RWPE1 (cell line): ENCODE measurements around the gene NINJ2.

Experiments used
- CTCF ChIA-PET: fragments of 350-600 bp; sonication (Branson Sonifier 250); formaldehyde crosslinking; extraction: SDS; loops from one replicate; lab custom pipeline; 2021; lab: Yijun Ruan, JAX
- POLR2A ChIA-PET: fragments of 400-600 bp; formaldehyde crosslinking; extraction: SDS; loops from one replicate; lab custom pipeline; 2020; ENCODE audit warnings: antibody characterized with exemption; ENCODE audit not compliant: low non-redundant PET; lab: Yijun Ruan, JAX
- DNase-seq: peaks from one replicate; pipeline ENCODE4 v3.0.0; 2012; ENCODE audit warnings: low spot score
- H3K27ac ChIP-seq: fragments of 450-650 bp; 2 replicates; pipeline ENCODE4 v1.5.1; 2017
- TF ChIP-seq, protein P1 (sequence below): fragments of 450-650 bp; conservative IDR thresholded peaks from 2 replicates; pipeline ENCODE4 v1.5.1; 2017; ENCODE audit warnings: low read depth, mild to moderate bottlenecking

NINJ2 gene

DNA sequence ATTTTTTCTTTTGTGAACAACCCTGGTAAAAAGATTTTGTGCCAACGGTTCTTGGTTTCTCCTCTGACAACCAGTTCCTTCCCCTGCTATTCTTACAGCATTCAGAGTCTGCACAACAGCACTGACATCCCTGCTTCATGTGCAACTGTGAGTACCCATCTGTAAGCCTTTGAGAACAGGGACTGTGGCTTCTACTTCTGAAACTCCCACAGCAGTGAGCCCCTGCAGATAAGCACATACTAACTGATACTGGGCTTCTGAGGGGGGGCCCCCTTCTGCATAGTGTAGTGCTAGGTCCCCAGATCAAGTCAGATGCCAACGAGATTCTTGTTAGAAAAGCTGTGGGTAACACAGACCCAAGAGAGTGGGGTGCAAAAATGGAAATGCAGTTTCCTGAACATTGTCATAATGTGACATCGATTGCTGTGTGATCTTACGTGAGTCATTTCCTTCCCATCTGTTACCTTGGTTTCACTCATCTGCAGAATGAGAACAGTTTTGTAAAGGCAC is 11.1 kb upstream of the NINJ2 start:
- TF ChIP-seq, protein P1, sequence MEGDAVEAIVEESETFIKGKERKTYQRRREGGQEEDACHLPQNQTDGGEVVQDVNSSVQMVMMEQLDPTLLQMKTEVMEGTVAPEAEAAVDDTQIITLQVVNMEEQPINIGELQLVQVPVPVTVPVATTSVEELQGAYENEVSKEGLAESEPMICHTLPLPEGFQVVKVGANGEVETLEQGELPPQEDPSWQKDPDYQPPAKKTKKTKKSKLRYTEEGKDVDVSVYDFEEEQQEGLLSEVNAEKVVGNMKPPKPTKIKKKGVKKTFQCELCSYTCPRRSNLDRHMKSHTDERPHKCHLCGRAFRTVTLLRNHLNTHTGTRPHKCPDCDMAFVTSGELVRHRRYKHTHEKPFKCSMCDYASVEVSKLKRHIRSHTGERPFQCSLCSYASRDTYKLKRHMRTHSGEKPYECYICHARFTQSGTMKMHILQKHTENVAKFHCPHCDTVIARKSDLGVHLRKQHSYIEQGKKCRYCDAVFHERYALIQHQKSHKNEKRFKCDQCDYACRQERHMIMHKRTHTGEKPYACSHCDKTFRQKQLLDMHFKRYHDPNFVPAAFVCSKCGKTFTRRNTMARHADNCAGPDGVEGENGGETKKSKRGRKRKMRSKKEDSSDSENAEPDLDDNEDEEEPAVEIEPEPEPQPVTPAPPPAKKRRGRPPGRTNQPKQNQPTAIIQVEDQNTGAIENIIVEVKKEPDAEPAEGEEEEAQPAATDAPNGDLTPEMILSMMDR, result no peak
- H3K27ac ChIP-seq, result no peak overlapping the region
- no peak for DNase-seq
- ChIA-PET POLR2A (no interaction called here), CTCF (no interaction called here)

GRCh38 chr12:673849-674248 is 10.6 kb upstream of the NINJ2 start:
- ChIA-PET POLR2A (no interaction called here), CTCF (no interaction called here)
- TF ChIP-seq, protein P1, result no peak
- H3K27ac ChIP-seq, result no peak overlapping the region
- no peak for DNase-seq

GRCh38 chr12:669576-669945 is 6.3 kb upstream of the NINJ2 start:
- no peak for DNase-seq

DNA sequence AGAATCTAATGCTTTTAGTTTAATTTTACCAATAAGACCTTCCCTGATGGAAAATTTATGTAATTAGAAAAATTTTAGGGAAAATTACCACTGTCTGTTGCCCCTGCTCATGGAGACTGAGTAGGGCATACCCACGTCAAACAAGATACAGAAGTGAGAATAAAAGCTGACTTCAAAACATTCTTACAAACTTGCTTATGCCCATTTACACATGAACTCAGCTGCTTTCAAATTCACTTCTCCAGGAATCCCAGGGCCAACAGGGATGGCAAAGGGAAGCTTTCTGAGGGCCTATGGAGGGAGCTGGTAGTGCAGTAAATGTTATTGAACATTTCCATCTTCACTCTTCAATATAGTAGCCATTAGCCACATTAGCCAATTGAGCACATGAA is 4.8 kb upstream of the NINJ2 start:
- no peak for DNase-seq
- ChIA-PET CTCF (no interaction called here), POLR2A (no interaction called here)
- H3K27ac ChIP-seq, result no peak overlapping the region
- TF ChIP-seq, protein P1, result no peak

More at GRCh38 chr12:669576-669945, 6.3 kb upstream of the NINJ2 start:
- CTCF ChIA-PET, result interaction anchor here (0.6 kb wide), 1 partner anchor 95 kb away, joined by 3 read pairs; no protein-coding TSS in a partner anchor
- POLR2A ChIA-PET, result no interaction called here
- H3K27ac ChIP-seq, result no peak overlapping the region
- TF ChIP-seq, protein P1, result no peak

DNA sequence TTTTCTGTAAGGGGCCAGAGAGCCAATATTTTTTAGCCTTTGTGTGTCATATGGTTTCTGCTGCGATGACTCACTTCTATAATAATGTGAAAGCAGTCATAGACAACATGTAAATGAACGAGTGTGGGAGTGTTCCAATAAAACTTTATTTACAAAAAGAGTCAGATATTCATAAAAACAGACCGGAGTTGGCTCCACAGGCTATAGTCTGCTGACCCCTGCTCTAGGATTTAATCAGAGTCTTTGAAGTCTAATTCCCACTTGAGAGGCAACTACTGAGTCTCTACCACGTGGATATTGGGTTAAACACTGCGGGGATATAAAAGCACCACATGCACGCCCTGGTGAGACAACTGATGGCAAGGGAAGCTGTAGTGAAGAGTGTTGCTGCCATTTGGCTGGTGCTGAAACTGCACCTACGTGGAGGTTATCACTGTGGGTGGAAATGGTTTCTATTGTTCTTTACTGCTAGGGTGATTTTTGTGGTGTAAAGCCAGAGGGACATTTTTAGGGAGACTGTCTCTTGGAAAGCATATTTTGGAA is 3.6 kb upstream of the NINJ2 start:
- peak; percentile 12 for DNase-seq
- ChIA-PET CTCF (interaction anchor here (0.5 to 0.8 kb wide), 2 partner anchors 91 to 149 kb away, joined by 3 read pairs; no protein-coding TSS in a partner anchor), POLR2A (no interaction called here)
- TF ChIP-seq, protein P1, result no peak
- no peak overlapping the region for H3K27ac ChIP-seq

DNA sequence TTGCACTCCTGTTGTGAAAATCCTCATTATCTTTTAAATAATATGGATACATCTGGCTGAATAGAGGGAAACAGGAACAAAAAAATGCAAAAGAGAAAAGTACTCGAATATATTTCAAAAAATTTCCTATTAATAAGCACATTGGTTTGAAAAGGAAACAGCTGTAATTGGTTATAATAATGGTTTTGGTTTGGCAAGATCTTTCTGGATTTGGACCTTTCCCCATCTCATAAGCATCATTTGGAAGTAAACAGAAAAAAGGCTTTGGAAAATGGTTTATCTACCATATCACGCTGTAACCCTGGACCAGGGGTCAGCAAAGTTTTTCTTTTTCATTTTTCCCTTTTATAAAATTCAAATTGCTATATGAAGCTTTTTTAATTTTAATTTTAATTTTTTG is 2.8 kb upstream of the NINJ2 start:
- ChIA-PET POLR2A (no interaction called here), CTCF (interaction anchor here (0.8 kb wide), 1 partner anchor 150 kb away, joined by 3 read pairs; no protein-coding TSS in a partner anchor)
- TF ChIP-seq, protein P1, result no peak
- no peak overlapping the region for H3K27ac ChIP-seq
- no peak for DNase-seq
